HG03175 (cell line): ENCODE results near the gene CNBD2.
"Not testable (repeated sequence)": the region's sequence is repeated elsewhere in the genome, so short reads cannot be mapped to it uniquely, and the experiment has no call there.

Source experiments
- ATAC-seq: cut with Tn5 transposase; IDR thresholded peaks from one replicate; pipeline ENCODE4 v1.9.1; 2021; ENCODE audit warnings: mild to moderate bottlenecking, moderate library complexity; ENCODE audit not compliant: unreplicated experiment

Gene CNBD2

GRCh38 chr20:35974256-35974655 is 5.9 kb downstream of the CNBD2 start:
- ATAC-seq, result no peak

DNA sequence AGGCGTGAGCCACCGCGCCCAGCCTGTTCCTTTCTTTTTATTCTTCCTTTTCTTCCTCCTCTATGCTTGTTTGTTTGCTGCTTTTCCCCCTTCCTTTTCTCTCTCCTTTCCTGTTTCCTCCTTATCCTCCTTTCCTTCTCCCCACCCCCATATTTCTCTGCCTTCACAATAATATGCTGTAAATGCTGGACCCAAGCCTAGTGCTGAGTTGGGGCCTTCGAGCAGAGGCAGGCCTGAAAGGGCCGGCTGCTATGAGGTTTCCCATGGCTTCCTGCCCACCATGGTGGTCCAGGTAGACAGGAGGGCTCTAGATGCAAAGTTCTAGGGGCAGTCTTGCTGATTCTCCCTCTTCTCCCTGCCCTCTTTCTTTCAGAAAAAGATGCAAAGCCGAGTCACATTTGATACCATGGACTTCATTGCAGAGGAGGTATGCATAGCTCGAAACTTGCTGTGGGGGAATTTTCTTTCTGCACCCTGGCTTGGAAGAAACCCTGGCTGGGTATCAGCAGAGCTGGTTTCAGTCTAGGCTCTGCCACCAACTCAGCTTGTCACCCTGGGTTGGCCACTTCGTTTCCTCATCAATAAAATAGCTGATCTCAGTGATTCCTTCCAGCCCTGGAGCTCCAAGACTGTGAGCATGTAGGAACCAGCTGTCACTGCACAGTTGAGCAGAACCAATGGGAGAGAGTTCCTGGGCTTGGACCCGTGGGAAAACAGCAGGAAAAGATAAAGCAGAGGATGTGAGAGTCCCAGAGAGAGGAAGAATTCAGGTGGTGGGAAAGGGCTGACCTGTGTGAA is 7.4 kb downstream of the CNBD2 start:
- no peak for ATAC-seq

DNA sequence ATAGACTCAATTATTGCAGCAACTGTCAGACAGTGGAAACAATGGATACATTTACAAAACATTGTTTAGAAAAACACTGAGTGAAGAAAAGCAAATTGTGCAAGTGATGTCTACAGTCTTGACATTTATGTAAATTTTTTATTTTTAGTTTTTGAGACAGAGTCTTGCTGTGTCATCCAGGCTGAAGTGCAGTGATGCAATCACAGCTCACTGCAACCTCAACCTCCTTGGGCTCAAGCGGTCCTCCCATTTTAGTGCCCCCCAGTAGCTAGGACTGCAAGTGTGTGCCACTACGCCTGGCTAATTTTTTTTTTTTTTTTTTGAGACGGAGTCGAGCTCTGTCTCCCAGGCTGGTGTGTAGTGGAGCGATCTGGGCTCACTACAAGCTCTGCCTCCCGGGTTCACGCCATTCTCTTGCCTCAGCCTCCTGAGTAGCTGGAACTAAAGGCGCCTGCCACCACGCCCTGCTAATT is 9.7 kb downstream of the CNBD2 start:
- no peak for ATAC-seq

- ATAC-seq, result no peak
These were observed 11.2 kb downstream of the CNBD2 start for GRCh38 chr20:35979544-35979943.

- ATAC-seq, result no peak
These were observed 13.6 kb downstream of the CNBD2 start for GRCh38 chr20:35981969-35982368.

DNA sequence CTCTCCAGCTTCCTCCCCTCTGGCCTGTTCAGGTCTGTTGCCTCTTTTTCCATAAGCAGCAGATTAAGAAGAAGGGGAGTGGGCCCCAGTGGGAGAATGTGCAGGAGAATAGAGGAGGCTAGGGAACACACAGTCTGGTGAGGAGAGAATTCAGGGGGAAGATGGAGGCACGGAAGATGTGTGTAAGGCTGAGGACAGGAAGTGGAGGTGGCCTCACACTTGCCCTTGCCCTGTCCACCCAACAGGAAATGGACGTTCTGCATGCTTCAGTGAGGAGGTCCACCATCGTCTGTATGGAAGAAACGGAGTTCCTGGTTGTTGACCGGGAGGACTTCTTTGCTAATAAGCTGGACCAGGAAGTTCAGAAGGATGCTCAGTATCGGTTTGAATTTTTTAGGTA is 16.0 kb downstream of the CNBD2 start:
- no peak for ATAC-seq

DNA sequence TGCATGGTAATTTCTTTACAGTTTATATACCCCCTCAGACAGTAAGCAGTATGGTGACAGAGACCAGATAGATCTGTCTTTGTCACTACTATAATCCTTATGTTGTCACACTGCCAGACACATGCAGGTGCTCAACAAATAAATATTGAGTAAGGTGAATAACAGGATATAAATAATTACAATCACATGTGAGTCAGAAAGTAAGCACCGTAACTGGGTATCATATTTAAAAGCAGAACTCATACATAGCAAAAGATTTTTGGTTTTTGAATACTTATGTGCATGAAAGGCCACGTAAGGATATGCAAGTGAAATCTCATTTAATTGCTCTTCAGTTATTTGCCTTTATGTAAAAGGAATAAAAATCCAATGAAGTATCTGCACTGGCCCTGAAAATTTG is 17.4 kb downstream of the CNBD2 start:
- ATAC-seq, result no peak

- no peak for ATAC-seq
These were observed 20.6 kb downstream of the CNBD2 start for GRCh38 chr20:35988910-35989463.

DNA sequence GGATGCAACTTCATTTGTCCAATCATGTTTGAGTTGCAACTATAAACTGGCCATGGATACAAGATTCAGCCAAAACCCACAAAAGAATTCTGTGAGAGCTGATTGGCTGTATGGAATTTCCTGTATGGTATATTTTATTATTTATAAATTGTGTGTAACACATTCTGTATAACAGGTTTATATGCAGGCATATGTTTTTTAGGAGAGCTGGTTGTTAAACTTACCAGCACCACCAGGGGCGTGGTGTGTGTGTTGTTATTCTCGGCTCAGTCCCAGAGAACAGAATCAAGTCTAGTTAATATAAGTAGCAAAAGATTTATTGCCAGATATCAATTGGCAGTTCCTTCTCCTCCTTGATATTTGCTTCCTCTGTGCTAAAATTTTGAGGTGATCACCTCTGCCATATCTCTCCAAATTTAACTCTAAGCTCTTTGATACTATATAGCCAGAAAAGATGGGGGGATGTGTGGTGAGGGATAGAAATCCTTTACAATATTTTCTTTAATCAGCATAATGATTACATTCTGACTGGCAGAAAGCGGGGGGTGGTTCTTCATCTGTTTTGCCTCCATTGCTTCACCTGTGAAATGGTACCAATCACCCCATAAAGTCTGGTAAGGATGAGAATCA is 22.9 kb downstream of the CNBD2 start:
- no peak for ATAC-seq

GRCh38 chr20:35992713-35993335 is 24.4 kb downstream of the CNBD2 start:
- ATAC-seq, result no peak

DNA sequence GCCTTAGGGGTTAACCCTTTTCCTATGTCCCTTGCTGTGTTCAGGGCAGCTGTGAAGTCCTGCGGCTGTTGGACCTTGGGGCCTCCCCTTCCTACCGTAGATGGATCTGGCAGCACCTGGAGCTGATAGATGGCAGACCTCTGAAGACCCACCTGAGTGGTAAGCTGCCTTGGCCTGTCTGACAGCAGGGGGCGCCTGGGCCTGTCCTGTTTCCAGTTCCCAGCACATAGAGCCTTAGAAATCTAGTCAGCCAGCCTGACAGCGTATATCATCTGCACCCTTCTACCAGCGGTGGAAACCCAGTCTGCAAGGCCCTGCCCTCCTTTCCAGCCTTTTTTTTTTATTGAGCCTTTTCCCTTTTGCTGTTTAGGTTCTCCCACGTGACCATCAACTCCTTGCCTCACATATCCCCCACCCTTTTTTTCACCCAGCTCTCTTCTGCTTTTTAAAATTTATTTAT is 26.6 kb downstream of the CNBD2 start:
- ATAC-seq, result no peak

DNA sequence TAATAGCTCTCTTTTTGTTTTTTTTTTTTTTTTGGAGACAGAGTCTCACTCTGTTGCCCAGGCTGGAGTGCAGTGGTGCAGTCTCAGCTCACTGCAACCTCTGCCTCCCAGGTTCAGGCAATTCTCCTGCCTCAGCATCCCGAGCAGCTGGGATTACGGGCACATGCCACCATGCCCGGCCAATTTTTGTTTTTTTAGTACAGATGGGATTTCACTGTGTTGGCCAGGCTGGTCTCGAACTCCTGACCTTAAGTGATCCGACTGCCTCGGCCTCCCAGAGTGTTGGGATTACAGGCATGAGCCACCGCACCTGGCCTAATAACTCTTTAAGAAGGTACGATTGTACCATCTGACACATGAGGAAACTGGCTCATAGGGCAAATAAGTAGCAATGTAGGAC is 28.1 kb downstream of the CNBD2 start:
- ATAC-seq, result not testable (repeated sequence)

GRCh38 chr20:36001331-36001730 is 32.9 kb downstream of the CNBD2 start:
- ATAC-seq, result not testable (repeated sequence)

DNA sequence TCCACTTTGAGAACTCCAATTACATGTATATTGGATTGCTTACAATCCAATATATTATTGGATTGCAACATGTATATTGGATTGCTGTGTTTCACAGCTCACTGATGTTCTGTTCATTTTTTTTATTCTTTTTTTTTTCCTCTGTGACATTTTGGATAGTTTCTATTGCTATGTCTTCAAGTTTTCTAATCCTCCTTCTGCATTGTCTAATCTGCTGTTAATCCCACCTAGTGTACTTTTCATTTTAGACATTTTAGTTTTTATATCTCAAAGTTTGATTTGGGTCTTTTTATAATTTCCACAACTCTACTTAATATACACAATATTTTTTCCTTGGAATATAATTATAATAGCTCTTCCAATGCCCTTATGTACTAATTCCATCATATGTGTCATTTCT is 34.5 kb downstream of the CNBD2 start:
- ATAC-seq, result no peak

GRCh38 chr20:36004045-36004444 is 35.7 kb downstream of the CNBD2 start:
- no peak for ATAC-seq

- ATAC-seq, result no peak
These were observed 40.2 kb downstream of the CNBD2 start for GRCh38 chr20:36008461-36009035.

GRCh38 chr20:36010076-36010475 is 41.7 kb downstream of the CNBD2 start:
- no peak for ATAC-seq

DNA sequence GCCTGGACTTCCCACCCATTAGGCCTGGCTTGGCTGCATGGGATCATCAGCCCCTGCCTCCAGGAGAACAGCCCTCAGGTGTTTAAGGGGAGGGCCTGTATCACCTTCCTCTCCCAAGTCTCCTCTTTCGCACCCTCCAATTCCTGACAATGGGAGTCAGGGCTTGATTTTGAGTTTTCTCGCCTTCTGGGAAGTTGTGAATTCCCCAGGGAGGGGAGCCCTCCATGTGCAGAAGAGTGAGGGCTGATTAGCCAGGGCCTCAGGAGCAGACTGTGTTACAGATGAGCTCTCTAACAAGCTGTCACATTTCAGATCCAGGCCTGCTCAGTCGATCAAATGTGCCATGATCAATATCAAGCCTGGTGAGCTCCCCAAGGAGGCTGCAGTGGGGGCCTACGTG is 42.4 kb downstream of the CNBD2 start:
- no peak for ATAC-seq

DNA sequence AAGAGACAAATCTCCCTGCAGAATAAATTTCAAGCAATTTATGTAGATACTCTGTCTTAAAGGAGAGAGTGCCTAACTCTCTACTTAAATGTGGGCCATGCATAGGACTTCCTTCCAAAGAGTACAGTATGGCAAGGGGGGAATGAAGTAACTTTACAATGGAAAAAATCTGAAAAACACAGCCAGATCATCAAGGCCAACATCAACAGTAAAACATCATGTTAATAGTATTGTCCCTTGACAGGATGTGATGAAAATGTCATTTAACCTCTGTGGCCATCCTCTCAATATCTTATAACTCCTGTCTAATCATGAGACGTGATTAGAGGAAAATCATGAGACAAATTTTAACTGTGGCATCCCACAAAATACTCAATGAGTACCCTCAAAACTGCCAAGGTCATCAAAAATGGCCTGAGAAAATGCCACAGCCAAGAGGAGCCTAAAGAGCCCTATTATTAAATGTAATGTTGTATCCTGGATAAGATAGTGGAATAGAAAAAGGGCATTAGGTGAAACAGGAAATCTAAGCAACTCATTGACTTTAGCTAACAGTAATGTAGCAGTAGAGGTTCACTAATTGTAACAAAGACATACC is 47.5 kb downstream of the CNBD2 start:
- ATAC-seq, result no peak

DNA sequence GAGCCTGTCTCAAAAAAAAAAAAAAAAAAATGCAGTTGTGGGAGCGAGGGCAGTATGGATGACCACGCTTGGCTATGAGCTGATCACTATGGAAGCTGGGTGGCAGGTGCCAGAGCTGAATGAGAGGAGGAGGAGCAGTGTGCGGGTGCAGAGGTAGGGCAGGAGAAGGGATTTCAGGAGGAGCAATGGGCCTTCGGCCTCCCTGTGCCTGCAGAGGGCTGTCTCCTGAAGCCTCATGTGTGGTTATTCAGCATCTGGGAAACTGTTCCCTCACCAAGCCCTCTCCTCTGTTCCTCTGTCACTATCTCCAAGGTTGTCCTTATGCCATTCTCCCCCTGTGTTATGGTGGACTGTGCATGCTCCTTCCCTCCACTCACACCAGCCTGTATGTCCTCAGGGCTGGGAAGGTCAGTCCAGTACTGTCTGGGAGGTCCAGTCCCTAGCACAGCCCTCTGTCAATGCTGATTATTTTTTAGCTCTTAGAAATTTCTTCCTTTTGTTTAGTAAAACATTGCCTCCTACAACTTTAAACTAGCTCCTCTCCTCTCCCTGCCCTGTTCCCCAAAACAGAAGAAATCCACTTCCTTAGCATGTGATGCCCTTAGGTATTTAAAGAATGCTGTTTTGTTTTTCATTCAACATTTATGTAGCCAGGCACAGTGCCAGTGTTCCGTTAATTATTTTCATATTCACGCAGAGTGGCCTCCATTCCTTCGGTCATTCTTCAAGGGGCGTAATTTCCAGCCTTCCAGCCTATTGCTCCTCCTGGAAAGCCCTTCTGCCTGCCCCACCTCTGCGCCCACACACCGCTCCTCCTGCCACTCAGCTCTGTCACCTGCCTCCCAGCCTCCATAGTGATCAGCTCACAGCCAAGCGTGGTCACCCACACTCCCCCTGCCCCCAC is 48.9 kb downstream of the CNBD2 start:
- no peak for ATAC-seq
